Fibroblast of gingiva (primary cell): ENCODE data around the gene OR8K1.

Source experiments
- DNase-seq: peaks from one replicate; pipeline ENCODE4 v3.0.0-alpha.2; 2011; ENCODE audit warnings: low read depth

The OR8K1 gene

DNA sequence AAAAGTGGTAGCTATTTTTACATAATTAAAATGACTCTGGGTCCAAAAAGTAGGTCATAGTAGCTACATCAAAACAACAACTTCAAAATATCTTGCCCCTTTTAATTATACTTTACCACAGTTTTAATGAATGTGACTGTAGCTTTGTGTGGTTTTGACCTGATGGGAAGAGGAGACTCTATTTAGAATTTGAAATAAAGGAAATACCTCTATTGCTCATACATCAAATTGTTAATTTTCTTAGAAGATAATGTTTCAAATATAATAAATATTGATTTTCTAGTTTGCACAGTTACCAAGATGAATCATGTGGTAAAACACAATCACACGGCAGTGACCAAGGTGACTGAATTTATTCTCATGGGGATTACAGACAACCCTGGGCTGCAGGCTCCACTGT is at the start of gene OR8K1:
Gene OR8K1 (plus strand): TSS at position 301 of the 400 bp plus-strand sequence. CDS start 0 bp downstream, at position 301.
- no peak for DNase-seq

GRCh38 chr11:56296898-56297297 is 48.9 kb upstream of the OR8K1 start:
- DNase-seq = no peak

- no peak for DNase-seq
Measured at GRCh38 chr11:56307836-56308235, 38.0 kb upstream of the OR8K1 start.

GRCh38 chr11:56314844-56315243 is 31.0 kb upstream of the OR8K1 start, which contains the start of gene OR8K3:
Gene OR8K3 (plus strand): TSS chr11:56315144. CDS start chr11:56318307, 3,163 bp downstream.
- no peak for DNase-seq

DNA sequence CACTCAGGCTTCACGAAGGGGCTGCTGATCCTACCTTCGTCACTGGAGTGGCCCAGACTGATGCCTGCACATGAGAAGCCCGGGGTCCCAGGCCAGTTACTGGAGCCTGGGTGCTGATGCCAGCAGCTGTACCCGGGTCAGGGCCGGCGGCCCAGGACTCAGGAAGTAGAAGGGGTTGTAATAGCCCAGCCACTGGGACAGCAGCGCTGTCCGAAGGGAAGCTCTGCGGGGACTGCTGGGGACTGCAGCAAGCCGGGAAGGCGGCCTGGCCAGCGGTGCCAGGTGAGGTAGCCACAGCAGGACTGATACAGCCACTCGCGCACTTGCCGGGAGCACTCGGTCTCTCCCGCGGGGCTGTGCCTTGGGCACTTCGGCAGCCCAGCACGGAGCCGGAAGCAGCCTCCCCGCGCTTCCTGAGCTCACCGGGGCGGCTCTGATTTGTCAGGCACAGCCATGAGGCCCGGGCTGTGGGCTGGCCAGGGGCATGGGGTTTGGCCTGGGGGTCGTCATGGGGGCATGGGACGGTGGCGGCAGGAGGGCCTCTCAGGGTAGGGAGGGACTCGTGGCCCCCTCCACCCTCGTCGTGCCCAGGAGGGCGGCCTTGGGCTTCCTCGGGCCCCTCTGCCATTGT is 13.9 kb upstream of the OR8K1 start:
- DNase-seq = no peak

DNA sequence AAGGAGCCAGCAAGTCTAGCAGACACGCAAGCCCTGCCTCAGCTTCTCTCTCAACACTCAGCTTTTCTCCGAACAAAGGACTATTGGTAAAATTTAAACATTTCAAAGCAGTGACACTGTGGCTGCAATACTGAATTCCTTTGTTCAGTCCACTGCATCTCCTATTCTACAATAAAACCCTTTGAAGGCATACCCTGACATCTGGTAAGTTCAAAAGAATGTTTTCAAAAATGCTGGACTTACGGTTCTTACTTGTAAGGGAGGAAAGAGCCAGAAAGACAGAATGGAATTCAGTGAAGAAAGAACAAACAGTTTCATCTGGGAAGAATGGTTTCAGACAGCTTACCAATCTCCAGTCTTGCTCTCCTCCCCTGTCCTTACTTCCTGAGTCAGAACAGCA is 12.7 kb upstream of the OR8K1 start:
- DNase-seq = no peak

DNA sequence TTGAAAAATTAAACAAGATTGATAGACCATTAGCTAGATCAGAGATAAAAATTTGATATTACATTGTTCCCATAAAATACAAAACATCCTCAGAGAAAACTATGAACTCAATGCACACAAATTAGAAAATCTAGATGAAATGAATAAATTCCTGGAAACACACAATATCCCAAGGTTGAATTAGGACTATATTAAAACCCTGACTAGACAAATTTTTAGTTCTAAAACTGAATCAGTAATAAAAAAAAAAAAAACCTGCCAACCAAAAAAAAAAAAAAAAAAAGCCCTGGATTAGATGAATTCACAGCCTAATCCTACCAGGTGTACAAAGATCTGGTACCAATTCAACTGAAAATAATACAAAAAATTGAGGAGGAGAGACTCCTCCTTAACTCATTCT is 5.5 kb upstream of the OR8K1 start:
- DNase-seq = no peak

- DNase-seq = no peak
Measured at GRCh38 chr11:56353991-56354390, 8.2 kb downstream of the OR8K1 start, which contains the start of gene OR8J1. Gene OR8J1 (plus strand): TSS chr11:56354291. CDS start chr11:56360247, 5,956 bp downstream.

- no peak for DNase-seq
Measured at GRCh38 chr11:56375324-56375723, 29.5 kb downstream of the OR8K1 start, which contains the start of gene OR8U1. Gene OR8U1 (plus strand): TSS chr11:56375624. CDS start chr11:56375624, 0 bp downstream.

DNA sequence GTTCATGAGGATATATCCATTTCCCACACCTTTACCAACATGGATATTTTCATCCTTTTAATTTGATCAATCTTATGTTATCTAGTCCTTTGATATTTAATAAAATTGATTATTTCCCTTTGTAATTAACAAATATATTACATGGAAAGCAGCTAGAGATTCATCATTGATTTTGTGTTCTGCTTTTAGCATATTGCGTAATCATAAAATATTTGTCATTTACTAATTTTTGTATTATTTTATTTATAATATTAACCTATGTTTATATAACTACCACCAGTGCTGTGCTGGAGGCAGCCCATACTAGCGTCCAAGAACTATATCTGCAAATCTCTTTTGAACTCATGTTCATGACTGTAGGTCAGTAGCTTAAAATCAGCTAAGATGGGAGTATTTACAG is 34.3 kb downstream of the OR8K1 start:
- no peak for DNase-seq

- no peak for DNase-seq
Measured at GRCh38 chr11:56394381-56394780, 48.5 kb downstream of the OR8K1 start.

DNA sequence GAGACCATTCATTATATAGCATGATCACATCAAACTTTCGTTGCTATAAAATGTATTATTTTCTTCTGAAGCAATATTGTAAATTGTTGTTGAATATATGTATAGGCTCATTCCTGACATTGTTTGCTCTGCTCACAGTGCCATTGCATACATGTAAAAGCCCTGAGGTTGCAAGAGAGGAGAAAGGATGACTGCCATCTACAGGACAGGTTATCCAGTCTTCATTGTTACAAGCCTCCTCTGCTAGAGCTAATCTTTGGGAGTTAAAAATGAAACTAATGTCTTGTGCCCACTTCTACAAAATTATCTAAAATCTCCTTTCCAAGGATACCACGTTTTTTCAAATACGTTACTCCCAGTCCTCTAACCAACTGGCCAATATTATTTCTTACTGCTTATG is 50.2 kb downstream of the OR8K1 start:
- no peak for DNase-seq
